Keratinocyte (primary cell): ENCODE data around the gene KRI1.
A peak's percentile ranks its signal among the peaks of the same experiment; 100 is the strongest.

ENCODE experiments used
- EZH2 ChIP-seq: IDR thresholded peaks from one replicate; pipeline ENCODE4 v1.6.1; 2012; ENCODE audit warnings: inconsistent platforms, mild to moderate bottlenecking, low read length, moderate library complexity
- TF ChIP-seq, protein P1 (sequence below), 3 experiments: IDR thresholded peaks in 1 of 3; conservative IDR thresholded peaks in 1 of 3; optimal IDR thresholded peaks in 1 of 3; 2 replicates in 2 of 3; 3 replicates in 1 of 3; pipeline versions ENCODE3 to v1.5.1; 2011; ENCODE audit warnings: low read length in 3 of 3, mild to moderate bottlenecking in 3 of 3, moderate library complexity in 2 of 3, control low read depth in 1 of 3, inconsistent platforms in 1 of 3; ENCODE audit not compliant: insufficient read depth in 2 of 3; ENCODE audit errors: extremely low read depth in 1 of 3

DNA sequence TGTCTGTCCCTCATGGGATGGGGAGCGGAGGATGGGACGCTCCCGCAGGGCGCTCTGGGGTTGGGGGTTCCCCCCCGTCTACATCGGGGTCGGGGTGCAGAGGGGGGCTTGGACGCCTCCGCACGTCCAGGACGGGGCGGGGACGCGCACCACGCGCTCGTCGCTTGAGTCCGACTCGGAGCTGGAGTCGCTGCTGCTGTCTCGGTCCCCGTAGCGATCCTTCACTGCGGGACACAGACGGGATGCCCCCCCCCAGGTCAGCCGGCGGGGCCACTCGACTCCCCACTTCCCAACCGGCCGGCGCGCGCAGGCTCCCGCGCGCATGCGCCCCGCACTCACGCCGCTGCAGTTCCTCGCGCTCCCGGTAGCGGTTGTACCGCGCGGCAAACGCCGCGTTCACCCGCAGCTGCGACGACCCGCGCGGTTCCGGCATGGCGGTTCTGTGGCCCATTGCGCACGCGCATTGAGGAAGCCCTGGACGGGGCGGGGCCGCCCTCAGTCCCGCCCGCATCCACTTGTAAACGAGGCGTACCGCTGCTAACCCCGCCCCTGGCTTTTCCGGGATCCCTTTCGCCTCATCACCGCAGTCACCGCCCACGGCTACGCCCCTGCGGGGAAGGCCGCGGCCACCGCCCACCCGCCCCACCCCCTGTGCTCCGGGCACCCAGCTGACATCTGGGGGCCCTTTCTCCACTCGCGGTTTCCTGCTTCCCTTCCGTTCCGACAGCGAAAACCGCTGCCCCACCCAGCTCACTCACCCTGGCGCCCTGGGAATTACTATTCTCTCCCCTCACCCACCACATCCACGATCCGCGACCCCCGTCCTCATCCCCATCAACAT, at the start of gene KRI1:
- TF ChIP-seq, protein P1, sequence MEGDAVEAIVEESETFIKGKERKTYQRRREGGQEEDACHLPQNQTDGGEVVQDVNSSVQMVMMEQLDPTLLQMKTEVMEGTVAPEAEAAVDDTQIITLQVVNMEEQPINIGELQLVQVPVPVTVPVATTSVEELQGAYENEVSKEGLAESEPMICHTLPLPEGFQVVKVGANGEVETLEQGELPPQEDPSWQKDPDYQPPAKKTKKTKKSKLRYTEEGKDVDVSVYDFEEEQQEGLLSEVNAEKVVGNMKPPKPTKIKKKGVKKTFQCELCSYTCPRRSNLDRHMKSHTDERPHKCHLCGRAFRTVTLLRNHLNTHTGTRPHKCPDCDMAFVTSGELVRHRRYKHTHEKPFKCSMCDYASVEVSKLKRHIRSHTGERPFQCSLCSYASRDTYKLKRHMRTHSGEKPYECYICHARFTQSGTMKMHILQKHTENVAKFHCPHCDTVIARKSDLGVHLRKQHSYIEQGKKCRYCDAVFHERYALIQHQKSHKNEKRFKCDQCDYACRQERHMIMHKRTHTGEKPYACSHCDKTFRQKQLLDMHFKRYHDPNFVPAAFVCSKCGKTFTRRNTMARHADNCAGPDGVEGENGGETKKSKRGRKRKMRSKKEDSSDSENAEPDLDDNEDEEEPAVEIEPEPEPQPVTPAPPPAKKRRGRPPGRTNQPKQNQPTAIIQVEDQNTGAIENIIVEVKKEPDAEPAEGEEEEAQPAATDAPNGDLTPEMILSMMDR (optimal IDR thresholded peaks at IDR 0.05 in 1 of 3, IDR thresholded peaks at IDR 0.05 in 1 of 3, conservative IDR thresholded peaks at IDR 0.05 in 1 of 3; ENCODE audit: extremely low read depth in 1 of 3, insufficient read depth in 2 of 3, low read length in 3 of 3): peak; percentile 13 to 54 (median 18)
- no peak for TF ChIP-seq EZH2
